ENCODE data around the gene ATP4B.

DNA sequence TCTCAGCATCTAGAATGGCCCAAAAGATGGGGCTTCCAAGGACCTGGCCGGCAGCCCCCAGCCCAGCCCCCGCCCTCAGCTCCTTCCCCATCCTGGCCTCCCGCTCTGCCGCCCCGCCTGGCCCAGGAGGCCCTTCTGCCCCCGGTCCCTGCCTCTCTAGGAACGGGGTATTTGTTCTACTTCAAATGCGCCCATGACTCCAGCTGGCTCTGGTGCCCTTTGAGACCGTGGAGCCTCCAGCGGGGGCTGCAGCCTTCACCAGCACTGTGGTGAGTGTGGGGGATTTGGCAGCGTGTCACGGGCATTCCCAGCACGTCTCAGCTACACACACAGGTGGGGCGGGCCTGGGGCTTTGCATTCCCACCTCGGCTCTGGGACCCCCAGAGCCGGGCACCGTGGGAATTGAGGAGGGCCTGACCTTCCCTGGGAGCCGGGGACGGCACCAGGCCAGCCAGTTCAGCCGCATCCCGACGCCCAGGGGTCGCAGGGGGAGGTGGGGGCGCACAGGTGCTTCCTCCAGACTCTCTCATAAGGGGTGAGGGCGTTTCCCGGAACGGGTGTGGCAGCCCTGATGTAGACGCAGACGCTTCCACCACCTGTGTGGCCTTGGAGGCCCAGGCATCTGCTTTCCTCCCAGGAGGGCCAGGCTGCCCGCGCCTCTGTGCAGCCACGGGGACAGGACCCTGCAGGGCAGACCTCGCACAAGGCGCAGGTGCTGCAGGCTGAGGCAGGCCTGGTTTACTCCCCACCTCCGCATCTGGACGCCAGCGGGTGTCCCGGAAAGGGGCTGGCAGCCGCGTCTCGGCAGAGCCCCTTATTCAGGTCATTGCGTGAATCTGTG lies 947 bp downstream of the ATP4B start:
- TF ChIP-seq, protein P1, sequence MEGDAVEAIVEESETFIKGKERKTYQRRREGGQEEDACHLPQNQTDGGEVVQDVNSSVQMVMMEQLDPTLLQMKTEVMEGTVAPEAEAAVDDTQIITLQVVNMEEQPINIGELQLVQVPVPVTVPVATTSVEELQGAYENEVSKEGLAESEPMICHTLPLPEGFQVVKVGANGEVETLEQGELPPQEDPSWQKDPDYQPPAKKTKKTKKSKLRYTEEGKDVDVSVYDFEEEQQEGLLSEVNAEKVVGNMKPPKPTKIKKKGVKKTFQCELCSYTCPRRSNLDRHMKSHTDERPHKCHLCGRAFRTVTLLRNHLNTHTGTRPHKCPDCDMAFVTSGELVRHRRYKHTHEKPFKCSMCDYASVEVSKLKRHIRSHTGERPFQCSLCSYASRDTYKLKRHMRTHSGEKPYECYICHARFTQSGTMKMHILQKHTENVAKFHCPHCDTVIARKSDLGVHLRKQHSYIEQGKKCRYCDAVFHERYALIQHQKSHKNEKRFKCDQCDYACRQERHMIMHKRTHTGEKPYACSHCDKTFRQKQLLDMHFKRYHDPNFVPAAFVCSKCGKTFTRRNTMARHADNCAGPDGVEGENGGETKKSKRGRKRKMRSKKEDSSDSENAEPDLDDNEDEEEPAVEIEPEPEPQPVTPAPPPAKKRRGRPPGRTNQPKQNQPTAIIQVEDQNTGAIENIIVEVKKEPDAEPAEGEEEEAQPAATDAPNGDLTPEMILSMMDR (IDR thresholded peaks at IDR 0.05; ENCODE audit: extremely low read depth in 1 of 2, insufficient read depth in 1 of 2, low read depth in 1 of 2, low read length in 2 of 2), result no peak
- TF ChIP-seq POLR2AphosphoS5 (IDR thresholded peaks at IDR 0.05; ENCODE audit: insufficient read depth, low read depth, low read length), result no peak
- no peak for TF ChIP-seq POLR2A (IDR thresholded peaks at IDR 0.05; ENCODE audit: low read depth, low read length)
- TF ChIP-seq EZH2 (IDR thresholded peaks at IDR 0.05; ENCODE audit: borderline replicate concordance, low read depth, low read length, severe bottlenecking), result no peak
- TF ChIP-seq MYC (IDR thresholded peaks at IDR 0.05; ENCODE audit: low read depth, low read length), result no peak
- TF ChIP-seq MAX (IDR thresholded peaks at IDR 0.05; ENCODE audit: insufficient read depth, insufficient read length), result no peak
- no peak for TF ChIP-seq FOS (IDR thresholded peaks at IDR 0.05; ENCODE audit: borderline replicate concordance, insufficient read depth, low read length)
- TF ChIP-seq JUN (IDR thresholded peaks at IDR 0.05; ENCODE audit: borderline replicate concordance, insufficient read depth, insufficient read length, low read depth), result no peak
- no peak for TF ChIP-seq GATA2 (IDR thresholded peaks at IDR 0.05; ENCODE audit: insufficient read depth, insufficient read length, low read depth, low read length)

Data from endothelial cell of umbilical vein (primary cell).